ENCODE results near the gene RPS27A.

DNA sequence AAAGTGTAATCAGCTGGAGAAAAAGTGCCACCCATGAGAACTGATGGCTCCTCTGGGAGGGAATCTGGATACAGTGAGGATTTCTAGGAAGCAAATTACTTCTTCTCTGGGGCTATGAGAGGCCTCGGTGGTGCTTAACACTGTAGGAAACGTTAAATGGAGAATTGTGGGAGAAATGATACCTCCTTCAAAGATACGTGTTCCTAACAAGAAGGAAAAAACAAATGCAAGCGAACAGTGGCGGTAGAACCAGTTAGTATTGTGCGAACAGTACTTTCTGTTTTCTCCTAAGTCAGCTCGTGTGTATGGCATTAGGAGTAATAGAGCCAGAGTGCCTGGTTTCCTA, 37.1 kb downstream of the RPS27A start:
- TF ChIP-seq, protein P1, sequence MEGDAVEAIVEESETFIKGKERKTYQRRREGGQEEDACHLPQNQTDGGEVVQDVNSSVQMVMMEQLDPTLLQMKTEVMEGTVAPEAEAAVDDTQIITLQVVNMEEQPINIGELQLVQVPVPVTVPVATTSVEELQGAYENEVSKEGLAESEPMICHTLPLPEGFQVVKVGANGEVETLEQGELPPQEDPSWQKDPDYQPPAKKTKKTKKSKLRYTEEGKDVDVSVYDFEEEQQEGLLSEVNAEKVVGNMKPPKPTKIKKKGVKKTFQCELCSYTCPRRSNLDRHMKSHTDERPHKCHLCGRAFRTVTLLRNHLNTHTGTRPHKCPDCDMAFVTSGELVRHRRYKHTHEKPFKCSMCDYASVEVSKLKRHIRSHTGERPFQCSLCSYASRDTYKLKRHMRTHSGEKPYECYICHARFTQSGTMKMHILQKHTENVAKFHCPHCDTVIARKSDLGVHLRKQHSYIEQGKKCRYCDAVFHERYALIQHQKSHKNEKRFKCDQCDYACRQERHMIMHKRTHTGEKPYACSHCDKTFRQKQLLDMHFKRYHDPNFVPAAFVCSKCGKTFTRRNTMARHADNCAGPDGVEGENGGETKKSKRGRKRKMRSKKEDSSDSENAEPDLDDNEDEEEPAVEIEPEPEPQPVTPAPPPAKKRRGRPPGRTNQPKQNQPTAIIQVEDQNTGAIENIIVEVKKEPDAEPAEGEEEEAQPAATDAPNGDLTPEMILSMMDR (conservative IDR thresholded peaks at IDR 0.05; ENCODE audit: low read depth, low read length), result no peak
- TF ChIP-seq EZH2 (IDR thresholded peaks at IDR 0.05; ENCODE audit: low read length, unreplicated experiment), result no peak
